Measurements from ENCODE around the gene ACY1. TPM values are rescaled to one million over a fixed set of nuclear protein-coding genes. Genes with fewer than 3 reads are reported as not detected.
A peak's percentile ranks its signal among the peaks of the same experiment; 100 is the strongest.

The ACY1 gene
- total RNA-seq, 1 donor from 2014 or later = 52.9 TPM

GRCh38 chr3:51962854-51963530 lies 20.3 kb upstream of the ACY1 start:
- no peak for DNase-seq (ENCODE audit: low read depth)

- peak; percentile 97 for DNase-seq (ENCODE audit: low read depth)
These were observed 19.3 kb upstream of the ACY1 start for GRCh38 chr3:51963951-51964451.

- DNase-seq (ENCODE audit: low read depth) = no peak
These were observed 18.8 kb upstream of the ACY1 start for GRCh38 chr3:51964521-51964920.

GRCh38 chr3:51966016-51966415 lies 17.3 kb upstream of the ACY1 start:
- DNase-seq (ENCODE audit: low read depth) = no peak

- DNase-seq (ENCODE audit: low read depth) = no peak
These were observed 16.8 kb upstream of the ACY1 start for GRCh38 chr3:51966486-51966885.

- no peak for DNase-seq (ENCODE audit: low read depth)
These were observed 16.4 kb upstream of the ACY1 start for GRCh38 chr3:51966922-51967383.

GRCh38 chr3:51967384-51968169 lies 15.8 kb upstream of the ACY1 start, which contains the start of gene PCBP4:
Gene PCBP4 (minus strand): TSS chr3:51967454. CDS start chr3:51961240, 6,214 bp downstream.
- peak; percentile 74 for DNase-seq (ENCODE audit: low read depth)

- peak; percentile 56 for DNase-seq (ENCODE audit: low read depth)
These were observed 15.1 kb upstream of the ACY1 start for GRCh38 chr3:51968170-51968775.

- no peak for DNase-seq (ENCODE audit: low read depth)
These were observed 14.3 kb upstream of the ACY1 start for GRCh38 chr3:51968883-51969678.

GRCh38 chr3:51969841-51970240 lies 13.5 kb upstream of the ACY1 start:
- no peak for DNase-seq (ENCODE audit: low read depth)

GRCh38 chr3:51970606-51971300 lies 12.6 kb upstream of the ACY1 start:
- DNase-seq (ENCODE audit: low read depth) = peak; percentile 54

- no peak for DNase-seq (ENCODE audit: low read depth)
These were observed 12.0 kb upstream of the ACY1 start for GRCh38 chr3:51971350-51971749.

- DNase-seq (ENCODE audit: low read depth) = no peak
These were observed 8.9 kb upstream of the ACY1 start for GRCh38 chr3:51974277-51974962.

GRCh38 chr3:51974963-51975851 lies 8.1 kb upstream of the ACY1 start, which contains the start of gene ABHD14A:
Gene ABHD14A (plus strand): TSS chr3:51975064. CDS start chr3:51975136, 72 bp downstream.
- DNase-seq (ENCODE audit: low read depth) = peak; percentile 72

GRCh38 chr3:51975852-51976549 lies 7.3 kb upstream of the ACY1 start:
- DNase-seq (ENCODE audit: low read depth) = peak; percentile 68

GRCh38 chr3:51977446-51978142 lies 5.7 kb upstream of the ACY1 start:
- DNase-seq (ENCODE audit: low read depth) = no peak

- no peak for DNase-seq (ENCODE audit: low read depth)
These were observed 5.2 kb upstream of the ACY1 start for GRCh38 chr3:51978143-51978502.

All from myocyte (in vitro differentiated cells).